ENCODE data around the gene BEND7. TPM values are rescaled to one million over a fixed set of nuclear protein-coding genes. Genes with fewer than 3 reads are reported as not detected.
"Not testable (repeated sequence)": the region's sequence is repeated elsewhere in the genome, so short reads cannot be mapped to it uniquely, and the experiment has no call there.

Gene BEND7
- total RNA-seq, 1 donor, result 0.31 TPM

DNA sequence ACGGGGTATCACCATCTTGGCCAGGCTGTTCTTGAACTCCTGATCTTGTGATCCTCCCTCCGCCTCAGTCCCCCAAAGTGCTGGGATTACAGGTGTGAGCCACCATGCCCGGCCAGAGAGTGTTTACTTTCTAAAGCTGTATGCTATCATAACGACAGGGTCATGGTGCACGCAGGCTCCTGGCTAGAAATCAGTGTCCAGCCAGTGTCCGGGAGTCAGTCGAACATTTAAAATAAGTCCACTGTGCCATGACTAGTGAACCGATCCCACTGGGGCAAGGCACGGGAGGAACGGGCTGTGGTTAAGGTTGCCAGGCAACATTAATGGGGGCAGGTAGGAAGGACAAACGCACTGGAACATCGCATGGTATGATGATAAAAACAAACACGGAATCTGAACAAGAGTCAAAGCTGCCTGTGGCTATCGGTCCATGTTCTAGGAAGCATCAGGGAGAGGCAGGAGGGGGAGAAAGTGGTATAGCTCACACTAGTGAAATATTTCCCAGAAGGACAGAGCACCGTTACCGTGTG is 91.7 kb downstream of the BEND7 start:
- H3K9me3 ChIP-seq (ENCODE audit: low read depth, low read length), result no peaks in the 10 kb centered on the region
- H3K4me1 ChIP-seq (ENCODE audit: insufficient read depth, low read length), result peaks cover 14% of the 10 kb centered on the region
- peaks cover 36% of the 10 kb centered on the region for H3K27me3 ChIP-seq (ENCODE audit: insufficient read depth, low read length)
- no peak overlapping the region for H3K4me3 ChIP-seq (ENCODE audit: low read length)

DNA sequence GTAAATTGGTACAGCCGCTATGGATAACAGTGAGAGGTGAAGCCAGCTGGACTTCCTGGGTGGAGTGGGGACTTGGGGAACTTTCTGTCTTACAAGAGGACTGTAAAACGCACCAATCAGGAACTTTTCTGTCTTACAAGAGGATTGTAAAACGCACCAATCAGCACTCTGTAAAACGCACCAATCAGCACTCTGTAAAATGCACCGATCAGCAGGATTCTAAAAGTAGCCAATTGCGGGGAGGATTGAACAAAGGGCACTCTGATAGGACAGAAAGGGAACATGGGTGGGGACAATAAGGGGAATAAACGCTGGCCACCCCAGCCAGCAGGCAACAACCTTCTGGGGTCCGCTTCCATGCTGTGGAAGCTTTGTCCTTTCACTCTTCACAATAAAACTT is 100.9 kb downstream of the BEND7 start:
- not testable (repeated sequence) for H3K9me3 ChIP-seq (ENCODE audit: low read depth, low read length); H3K4me1 ChIP-seq (ENCODE audit: insufficient read depth, low read length); H3K4me3 ChIP-seq (ENCODE audit: low read length); H3K27me3 ChIP-seq (ENCODE audit: insufficient read depth, low read length)

DNA sequence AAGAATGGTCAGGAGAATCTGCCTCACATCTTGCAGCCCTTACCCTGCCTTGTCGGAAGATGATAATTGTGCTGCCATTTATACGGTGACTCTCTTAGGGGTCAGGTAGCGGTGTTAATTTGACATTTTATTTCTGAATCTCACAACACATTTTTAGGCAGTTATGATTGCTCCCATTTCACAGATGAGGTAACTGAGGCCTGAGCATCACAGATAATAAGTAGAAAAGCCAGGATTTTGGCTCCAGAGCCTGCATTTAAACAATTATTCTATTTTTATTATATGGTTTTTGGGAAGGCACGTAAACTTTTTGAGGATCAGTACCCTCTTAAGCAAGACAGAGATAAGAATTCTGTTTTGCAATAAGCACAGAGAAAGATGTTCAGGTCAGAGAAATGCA is 103.4 kb downstream of the BEND7 start:
- no peaks in the 10 kb centered on the region for H3K9me3 ChIP-seq (ENCODE audit: low read depth, low read length)
- no peaks in the 10 kb centered on the region for H3K4me1 ChIP-seq (ENCODE audit: insufficient read depth, low read length)
- H3K4me3 ChIP-seq (ENCODE audit: low read length), result no peak overlapping the region
- no peaks in the 10 kb centered on the region for H3K27me3 ChIP-seq (ENCODE audit: insufficient read depth, low read length)

DNA sequence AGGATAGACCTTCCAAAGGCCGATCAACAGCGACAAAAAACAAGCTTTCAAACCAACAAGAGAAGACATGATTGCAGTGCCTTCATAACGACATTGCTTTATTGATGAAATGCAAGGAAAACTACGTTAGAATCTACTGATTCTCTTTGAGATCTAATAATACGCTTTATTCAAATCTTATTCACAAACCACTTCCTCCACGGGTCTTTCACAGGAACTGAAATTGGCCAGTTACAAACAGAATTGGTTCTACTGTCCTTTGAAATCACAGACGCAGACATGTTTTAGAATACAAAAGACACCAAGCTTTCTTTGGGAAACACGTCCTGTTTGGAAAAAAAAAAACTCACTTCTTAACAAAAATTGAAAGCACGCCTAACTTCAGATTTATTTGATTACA is 106.0 kb downstream of the BEND7 start:
- H3K4me1 ChIP-seq (ENCODE audit: insufficient read depth, low read length), result no peaks in the 10 kb centered on the region
- no peaks in the 10 kb centered on the region for H3K9me3 ChIP-seq (ENCODE audit: low read depth, low read length)
- no peaks in the 10 kb centered on the region for H3K27me3 ChIP-seq (ENCODE audit: insufficient read depth, low read length)
- no peak overlapping the region for H3K4me3 ChIP-seq (ENCODE audit: low read length)

DNA sequence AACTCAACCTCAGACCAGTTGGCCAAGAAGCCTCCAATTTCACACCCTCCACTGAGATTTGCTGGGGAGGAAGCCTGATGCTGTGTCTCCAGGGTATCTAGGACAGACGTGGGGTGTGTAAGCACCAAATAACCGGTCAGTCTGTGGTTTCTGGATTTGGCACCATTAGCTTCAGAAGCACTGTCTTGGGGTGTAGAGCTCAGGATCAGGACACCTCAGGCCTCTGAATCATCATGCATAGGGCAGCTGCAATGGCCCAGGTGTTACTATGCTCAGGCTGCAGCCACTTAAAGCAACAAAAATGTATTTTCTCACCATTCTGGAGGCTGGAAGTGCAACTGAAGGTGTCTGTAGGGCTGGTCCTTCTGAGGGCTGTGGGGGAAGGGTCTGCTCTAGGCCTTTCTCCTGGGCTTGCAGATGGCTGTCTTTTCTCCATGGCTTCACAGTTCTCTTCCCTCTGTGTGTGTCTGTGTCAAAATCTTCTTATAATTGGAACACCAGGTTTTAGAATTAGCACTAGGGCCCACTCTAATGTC is 107.4 kb downstream of the BEND7 start:
- no peaks in the 10 kb centered on the region for H3K27me3 ChIP-seq (ENCODE audit: insufficient read depth, low read length)
- H3K4me3 ChIP-seq (ENCODE audit: low read length), result no peak overlapping the region
- H3K4me1 ChIP-seq (ENCODE audit: insufficient read depth, low read length), result no peaks in the 10 kb centered on the region
- no peaks in the 10 kb centered on the region for H3K9me3 ChIP-seq (ENCODE audit: low read depth, low read length)

DNA sequence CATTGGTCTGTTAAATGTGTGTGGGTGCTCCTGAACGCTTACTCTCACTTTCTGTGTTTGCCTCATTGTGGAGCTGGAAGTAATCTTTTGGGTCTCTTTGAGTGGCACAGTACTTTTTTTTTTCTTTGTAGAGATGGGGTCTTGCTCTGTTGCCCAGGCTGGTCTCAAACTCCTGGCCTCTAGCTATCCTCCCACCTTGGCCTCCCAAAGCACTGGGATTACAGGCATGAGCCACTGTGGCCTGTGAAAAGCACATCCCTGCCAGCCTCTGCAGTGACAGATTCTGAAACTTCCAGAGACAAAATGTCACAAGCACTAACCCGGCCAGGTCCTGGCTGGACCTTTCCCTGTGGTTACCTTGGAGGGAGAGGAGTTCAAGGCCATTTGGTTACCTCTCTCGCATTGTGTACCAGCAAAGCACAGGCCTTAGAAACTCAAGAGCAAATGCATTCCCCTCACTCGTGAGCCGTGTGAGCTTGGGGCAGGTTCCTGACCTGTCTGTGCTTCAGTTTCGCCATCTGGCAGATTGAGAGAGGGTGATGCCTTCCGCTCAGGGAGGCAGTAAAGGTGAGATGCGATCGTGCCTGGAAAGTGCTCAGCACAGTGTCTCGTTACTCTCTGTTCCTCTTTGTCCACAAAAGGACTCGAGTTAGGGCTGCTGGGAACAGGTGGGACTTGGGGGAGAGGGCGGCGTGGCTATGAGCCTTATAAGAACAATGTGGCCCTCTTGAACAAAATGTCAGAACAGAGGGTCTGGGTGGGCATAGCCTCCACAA is 108.1 kb downstream of the BEND7 start:
- Histone ChIP-seq H3K27me3 (ENCODE audit: insufficient read depth, low read length) (no peaks in the 10 kb centered on the region), H3K4me3 (ENCODE audit: low read length) (no peak overlapping the region), H3K4me1 (ENCODE audit: insufficient read depth, low read length) (no peaks in the 10 kb centered on the region)

DNA sequence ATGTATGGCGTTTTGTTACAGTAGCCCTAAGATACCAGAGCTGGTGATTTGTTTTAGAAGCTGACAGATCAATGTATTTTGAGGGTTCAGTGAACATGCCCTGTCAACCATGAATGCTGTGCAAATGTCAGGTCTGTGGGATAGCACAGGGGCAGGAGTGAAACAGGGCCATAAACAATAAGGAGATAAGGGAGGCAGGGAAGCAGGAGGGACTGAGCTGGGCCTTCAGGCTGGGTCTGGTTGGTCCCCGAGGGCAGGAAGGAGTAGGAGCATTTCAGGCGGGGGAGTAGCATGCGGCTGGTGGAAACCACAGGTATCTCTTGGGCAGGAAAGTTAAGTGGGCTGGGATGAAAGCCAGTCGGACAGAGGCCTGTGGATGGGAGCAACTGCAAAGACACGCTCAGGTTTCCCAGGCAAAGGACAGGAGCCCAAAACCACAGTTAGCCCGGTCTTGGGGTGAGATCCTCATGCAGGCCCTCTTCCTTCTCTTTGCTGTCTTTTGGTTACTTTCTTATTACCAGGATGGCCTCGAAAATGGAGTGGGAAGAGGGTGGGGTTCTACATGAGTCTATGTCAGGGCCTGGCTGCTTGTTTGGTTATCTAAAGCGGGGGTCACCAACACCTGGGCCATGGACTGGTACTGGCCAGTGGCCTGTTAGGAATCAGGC is 111.2 kb downstream of the BEND7 start:
- no peaks in the 10 kb centered on the region for H3K9me3 ChIP-seq (ENCODE audit: low read depth, low read length)
- H3K27me3 ChIP-seq (ENCODE audit: insufficient read depth, low read length), result no peaks in the 10 kb centered on the region
- no peaks in the 10 kb centered on the region for H3K4me1 ChIP-seq (ENCODE audit: insufficient read depth, low read length)
- H3K4me3 ChIP-seq (ENCODE audit: low read length), result no peak overlapping the region

More for the DNA sequence above, 108.1 kb downstream of the BEND7 start:
- no peaks in the 10 kb centered on the region for H3K9me3 ChIP-seq (ENCODE audit: low read depth, low read length)

DNA sequence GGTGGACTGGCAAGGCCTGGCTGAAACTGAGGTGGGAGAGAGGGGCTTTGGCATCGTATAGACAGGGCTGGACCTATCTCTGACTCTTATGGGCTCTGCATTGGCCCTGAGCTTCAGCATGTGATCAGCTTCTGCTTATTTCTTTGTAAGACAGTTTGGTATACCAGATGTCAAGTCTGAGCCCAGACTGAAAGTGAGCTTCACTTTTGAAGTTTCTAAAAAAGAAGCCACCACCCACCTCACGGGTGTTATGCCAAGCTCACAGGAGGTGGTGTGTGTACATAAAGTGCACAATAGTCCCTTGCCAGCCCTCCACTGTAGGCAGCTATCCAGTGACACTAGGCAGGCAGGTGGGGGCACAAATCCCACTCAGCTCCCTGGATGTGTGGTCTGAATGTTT is 112.1 kb downstream of the BEND7 start:
- Histone ChIP-seq H3K4me3 (ENCODE audit: low read length) (no peak overlapping the region), H3K9me3 (ENCODE audit: low read depth, low read length) (no peaks in the 10 kb centered on the region), H3K4me1 (ENCODE audit: insufficient read depth, low read length) (no peaks in the 10 kb centered on the region)

DNA sequence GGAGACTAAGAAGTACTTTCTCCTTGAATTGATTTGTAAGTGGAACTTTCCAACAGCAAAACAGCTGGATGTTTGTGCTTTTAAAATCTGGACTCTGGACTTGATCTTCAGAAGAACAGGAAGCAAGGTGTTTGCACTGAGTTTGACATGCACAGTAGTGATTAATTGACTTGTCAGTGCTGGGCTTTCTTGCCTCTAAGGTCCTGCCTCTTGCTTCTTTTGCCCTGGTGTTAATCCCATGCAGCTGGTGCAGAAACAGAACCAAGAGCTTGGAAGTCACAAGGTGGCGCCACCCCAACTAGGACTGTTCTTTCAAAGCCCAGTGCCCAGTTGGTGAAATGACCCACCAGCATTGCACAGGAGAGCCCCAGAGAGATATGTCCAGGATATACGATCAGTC is 114.0 kb downstream of the BEND7 start:
- no peaks in the 10 kb centered on the region for H3K9me3 ChIP-seq (ENCODE audit: low read depth, low read length)
- no peaks in the 10 kb centered on the region for H3K27me3 ChIP-seq (ENCODE audit: insufficient read depth, low read length)
- H3K4me1 ChIP-seq (ENCODE audit: insufficient read depth, low read length), result no peaks in the 10 kb centered on the region
- H3K4me3 ChIP-seq (ENCODE audit: low read length), result no peak overlapping the region

More for the DNA sequence above, 112.1 kb downstream of the BEND7 start:
- no peaks in the 10 kb centered on the region for H3K27me3 ChIP-seq (ENCODE audit: insufficient read depth, low read length)

DNA sequence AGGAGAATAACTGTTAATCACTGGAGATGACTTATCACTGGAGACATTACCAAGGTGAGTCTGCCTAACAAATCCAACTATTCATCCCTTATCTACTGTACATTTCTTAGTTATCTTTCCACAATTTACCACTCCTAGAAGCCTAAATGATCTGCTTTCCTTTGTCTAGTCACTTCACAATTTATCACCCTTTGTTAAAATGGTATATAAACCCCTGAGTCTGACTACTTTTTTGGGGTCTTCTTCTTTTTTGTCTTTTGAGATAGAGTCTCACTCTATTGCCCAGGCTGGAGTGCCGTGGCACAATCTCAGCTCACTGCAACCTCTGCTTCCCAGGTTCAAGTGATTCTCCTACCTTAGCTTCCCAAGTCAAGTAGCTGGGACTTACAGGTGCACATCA is 114.7 kb downstream of the BEND7 start:
- H3K27me3 ChIP-seq (ENCODE audit: insufficient read depth, low read length), result no peaks in the 10 kb centered on the region
- no peaks in the 10 kb centered on the region for H3K4me1 ChIP-seq (ENCODE audit: insufficient read depth, low read length)
- no peaks in the 10 kb centered on the region for H3K9me3 ChIP-seq (ENCODE audit: low read depth, low read length)
- no peak overlapping the region for H3K4me3 ChIP-seq (ENCODE audit: low read length)

DNA sequence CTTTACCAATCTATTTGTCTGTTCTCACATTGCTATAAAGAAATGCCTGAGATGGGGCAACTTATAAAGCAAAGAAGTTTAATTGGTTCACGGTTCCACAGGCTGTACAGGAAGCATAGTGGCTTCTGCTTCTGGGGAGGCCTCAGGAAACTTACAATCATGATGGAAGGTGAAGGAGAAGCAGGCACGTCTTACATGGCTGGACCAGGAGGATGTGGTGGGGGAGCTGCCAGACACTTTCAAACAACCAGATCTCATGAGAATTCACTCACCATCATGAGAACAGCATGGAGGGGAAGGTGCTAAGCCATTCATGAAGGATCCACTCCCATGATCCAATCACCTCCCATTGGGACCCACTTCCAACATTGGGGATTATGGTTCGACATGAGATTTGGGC is 115.9 kb downstream of the BEND7 start:
- Histone ChIP-seq H3K27me3 (ENCODE audit: insufficient read depth, low read length) (no peaks in the 10 kb centered on the region), H3K9me3 (ENCODE audit: low read depth, low read length) (no peaks in the 10 kb centered on the region), H3K4me3 (ENCODE audit: low read length) (no peak overlapping the region), H3K4me1 (ENCODE audit: insufficient read depth, low read length) (no peaks in the 10 kb centered on the region)

DNA sequence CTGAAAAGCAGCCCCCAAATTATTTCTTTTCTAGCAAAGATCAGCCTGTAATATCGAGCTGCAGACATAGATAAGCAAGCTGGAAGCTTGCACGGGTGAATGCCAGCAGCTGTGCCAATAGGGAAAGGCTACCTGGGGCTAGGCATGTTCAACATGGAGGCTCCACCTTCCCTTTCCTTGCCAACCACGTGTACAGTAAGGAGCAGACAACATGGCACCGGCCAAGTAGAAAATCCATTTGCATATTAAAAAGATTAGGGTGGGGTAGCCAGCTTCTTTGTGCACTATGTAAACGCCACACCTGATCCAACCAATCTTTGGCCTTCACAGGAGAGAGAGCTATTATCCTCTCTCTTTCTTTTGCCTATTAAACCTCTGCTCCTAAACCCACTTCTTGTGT is 124.0 kb downstream of the BEND7 start:
- no peak overlapping the region for H3K4me3 ChIP-seq (ENCODE audit: low read length)
- no peaks in the 10 kb centered on the region for H3K4me1 ChIP-seq (ENCODE audit: insufficient read depth, low read length)
- no peaks in the 10 kb centered on the region for H3K27me3 ChIP-seq (ENCODE audit: insufficient read depth, low read length)
- H3K9me3 ChIP-seq (ENCODE audit: low read depth, low read length), result no peaks in the 10 kb centered on the region

DNA sequence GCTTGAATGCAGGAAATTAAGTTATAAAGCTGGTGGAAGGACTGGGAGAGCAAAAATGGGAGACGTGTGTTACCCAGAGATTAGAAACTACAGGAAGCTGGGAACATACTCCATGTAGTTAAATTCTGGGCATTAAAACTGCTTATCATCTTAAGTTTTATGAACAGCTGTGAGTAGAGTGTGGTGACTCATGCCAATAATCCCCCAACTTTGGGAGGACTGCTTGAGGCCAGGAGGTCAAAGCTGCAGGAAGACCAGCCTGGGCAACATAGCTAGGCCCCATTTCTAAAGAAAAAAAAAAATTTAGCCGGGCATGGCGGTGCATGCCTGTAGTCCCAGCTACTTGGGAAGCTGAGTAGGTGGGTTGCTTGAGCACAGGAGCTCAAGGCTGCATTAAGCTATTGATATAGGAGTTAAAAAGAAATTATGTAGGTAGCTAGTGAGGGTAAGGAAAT is 124.5 kb downstream of the BEND7 start:
- Histone ChIP-seq H3K4me1 (ENCODE audit: insufficient read depth, low read length) (no peaks in the 10 kb centered on the region), H3K4me3 (ENCODE audit: low read length) (no peak overlapping the region), H3K9me3 (ENCODE audit: low read depth, low read length) (no peaks in the 10 kb centered on the region), H3K27me3 (ENCODE audit: insufficient read depth, low read length) (no peaks in the 10 kb centered on the region)

DNA sequence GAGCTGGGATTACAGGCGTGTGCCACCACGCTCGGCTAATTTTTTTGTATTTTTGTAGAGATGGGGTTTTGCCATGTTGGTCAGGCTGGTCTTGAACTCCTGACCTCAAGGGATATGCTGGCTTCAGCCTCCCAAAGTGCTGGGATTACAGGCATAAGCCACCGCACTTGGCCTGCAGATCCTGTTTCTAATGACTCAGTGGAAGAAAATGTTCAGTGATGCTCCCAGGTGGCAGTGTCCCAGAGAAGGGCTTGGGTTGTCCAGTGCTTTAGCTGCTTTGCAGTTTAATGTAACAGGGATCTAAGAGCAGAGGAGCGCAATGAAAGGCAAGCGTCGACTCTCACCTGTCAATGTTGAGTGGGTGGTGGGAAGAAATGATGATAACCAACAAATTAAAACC is 125.4 kb downstream of the BEND7 start:
- not testable (repeated sequence) for H3K4me3 ChIP-seq (ENCODE audit: low read length); H3K4me1 ChIP-seq (ENCODE audit: insufficient read depth, low read length); H3K9me3 ChIP-seq (ENCODE audit: low read depth, low read length); H3K27me3 ChIP-seq (ENCODE audit: insufficient read depth, low read length)

DNA sequence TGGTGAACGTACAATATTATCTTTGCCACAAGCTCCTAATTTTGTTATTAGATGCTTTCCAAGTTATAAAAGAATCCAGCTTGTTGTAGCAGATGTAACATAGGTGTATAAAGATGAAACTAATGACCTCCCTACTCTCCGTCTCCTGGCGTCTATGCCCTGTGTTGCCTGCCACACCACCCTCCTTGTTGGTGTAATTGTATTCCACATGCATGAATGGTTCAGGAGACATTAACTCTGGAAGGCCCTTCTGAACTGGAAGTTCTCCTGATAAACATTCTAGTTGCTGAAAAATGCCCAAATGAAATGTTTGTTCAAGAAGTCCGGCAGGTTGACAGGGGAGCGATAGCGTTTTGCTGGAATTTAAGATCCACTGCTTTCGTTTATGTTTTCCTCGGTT is 126.8 kb downstream of the BEND7 start:
- Histone ChIP-seq H3K4me3 (ENCODE audit: low read length) (no peak overlapping the region), H3K4me1 (ENCODE audit: insufficient read depth, low read length) (no peaks in the 10 kb centered on the region), H3K9me3 (ENCODE audit: low read depth, low read length) (no peaks in the 10 kb centered on the region), H3K27me3 (ENCODE audit: insufficient read depth, low read length) (no peaks in the 10 kb centered on the region)
